Measurements from ENCODE around the gene MAP9. TPM values are rescaled to one million over a fixed set of nuclear protein-coding genes. Genes with fewer than 3 reads are reported as not detected.
"Not testable (repeated sequence)": the region's sequence is repeated elsewhere in the genome, so short reads cannot be mapped to it uniquely, and the experiment has no call there.

MAP9 gene
- total RNA-seq (2014; rRNA removed; shearing (Covaris generic)): 1.8 and 7.1 TPM in 2 replicates
- 5.6 and 6.2 TPM in 2 replicates for polyA plus RNA-seq (2016; fragmentation: Nextera tagmentation; extraction: Ambion mirVana)

GRCh38 chr4:155376387-155377268 lies at the start of gene MAP9:
Gene MAP9, minus strand, starts transcription at chr4:155376965. Its CDS starts 1,115 bp downstream, at chr4:155375850.
- peaks cover 7% of the 10 kb centered on the region for H3K27me3 ChIP-seq (replicated peaks; ENCODE audit: insufficient read depth)
- no peaks in the 10 kb centered on the region for H3K9me2 ChIP-seq (ENCODE audit: insufficient read depth)
- no peaks in the 10 kb centered on the region for H3K79me2 ChIP-seq (ENCODE audit: insufficient read depth)
- no peaks in the 10 kb centered on the region for H3K36me3 ChIP-seq (ENCODE audit: low read depth)
- H2AFZ ChIP-seq: peak within 1 kb of the TSS; percentile 72
- peak; percentile 75 for DNase-seq
- no peaks in the 10 kb centered on the region for H3F3A ChIP-seq (ENCODE audit: insufficient read depth)
- no peak within 1 kb of the TSS for H3K27ac ChIP-seq
- H3K4me2 ChIP-seq (ENCODE audit: unreplicated experiment): peak within 1 kb of the TSS; percentile 49
- peaks cover 6% of the 10 kb centered on the region; the same call in 1 of the 2 replicates for H3K4me1 ChIP-seq (ENCODE audit: insufficient read depth)
- WGBS, 2 experiments (ENCODE audit: low coverage in 1 of 2, low lambda C conversion rate in 2 of 2, missing lambda C conversion rate in 2 of 2): 9 to 13% methylated on average over 60 to 62 of the region's 66 CpGs
- H3K9me3 ChIP-seq (ENCODE audit: low read depth): no peaks in the 10 kb centered on the region
- in situ Hi-C loops (cut with MboI): no loop called here
- no peaks in the 10 kb centered on the region for H4K20me1 ChIP-seq (ENCODE audit: insufficient read depth)
- peak within 1 kb of the TSS; percentile 70 for H3K4me3 ChIP-seq
- TF ChIP-seq EZH2phosphoT487 (IDR thresholded peaks at IDR 0.05; ENCODE audit: insufficient read depth, low read depth) (no peak), EZH2 (IDR thresholded peaks at IDR 0.05; ENCODE audit: insufficient read depth, poor library complexity, severe bottlenecking) (no peak)
- peak within 1 kb of the TSS; percentile 54 for H3K9ac ChIP-seq

- H3K4me3 ChIP-seq; H3K9ac ChIP-seq; H3K27ac ChIP-seq; H3K4me1 ChIP-seq (ENCODE audit: insufficient read depth); H2AFZ ChIP-seq; H3K9me2 ChIP-seq (ENCODE audit: insufficient read depth); DNase-seq; H3F3A ChIP-seq (ENCODE audit: insufficient read depth); H3K36me3 ChIP-seq (ENCODE audit: low read depth); H3K27me3 ChIP-seq (replicated peaks; ENCODE audit: insufficient read depth); H3K4me2 ChIP-seq (ENCODE audit: unreplicated experiment); H3K79me2 ChIP-seq (ENCODE audit: insufficient read depth); H4K20me1 ChIP-seq (ENCODE audit: insufficient read depth); H3K9me3 ChIP-seq (ENCODE audit: low read depth): not testable (repeated sequence)
- WGBS, 2 experiments (ENCODE audit: low coverage in 1 of 2, low lambda C conversion rate in 2 of 2, missing lambda C conversion rate in 2 of 2): 45 to 50% methylated on average over 7 to 11 of the region's 11 CpGs
- in situ Hi-C loops (cut with MboI): loop anchor here (25.0 kb wide), 1 partner anchor 513 kb away; no protein-coding TSS in a partner anchor
Measured at GRCh38 chr4:155424778-155425177, 48.0 kb upstream of the MAP9 start.

- Histone ChIP-seq H3K4me3 (no peak overlapping the region), H2AFZ (no peak overlapping the region), H3K36me3 (ENCODE audit: low read depth) (no peaks in the 10 kb centered on the region), H4K20me1 (ENCODE audit: insufficient read depth) (no peaks in the 10 kb centered on the region), H3K9me2 (ENCODE audit: insufficient read depth) (no peaks in the 10 kb centered on the region), H3K27me3 (replicated peaks; ENCODE audit: insufficient read depth) (0 out of 2 replicates have a peak, but pooled peaks cover 7% of the 10 kb centered on the region), H3F3A (ENCODE audit: insufficient read depth) (no peaks in the 10 kb centered on the region), H3K4me1 (ENCODE audit: insufficient read depth) (no peaks in the 10 kb centered on the region), H3K9ac (no peak overlapping the region), H3K27ac (no peak overlapping the region), H3K9me3 (ENCODE audit: low read depth) (no peaks in the 10 kb centered on the region), H3K4me2 (ENCODE audit: unreplicated experiment) (no peak overlapping the region), H3K79me2 (ENCODE audit: insufficient read depth) (no peaks in the 10 kb centered on the region)
- TF ChIP-seq EZH2phosphoT487 (IDR thresholded peaks at IDR 0.05; ENCODE audit: insufficient read depth, low read depth) (no peak), EZH2 (IDR thresholded peaks at IDR 0.05; ENCODE audit: insufficient read depth, poor library complexity, severe bottlenecking) (no peak)
- DNase-seq: no peak
- in situ Hi-C loops (cut with MboI): no loop called here
- 9 to 19% methylated on average over 1 of the region's 1 CpG for WGBS, 2 experiments (ENCODE audit: low coverage in 1 of 2, low lambda C conversion rate in 2 of 2, missing lambda C conversion rate in 2 of 2)
Measured at GRCh38 chr4:155423671-155424070, 46.9 kb upstream of the MAP9 start.

GRCh38 chr4:155419266-155419665 lies 42.5 kb upstream of the MAP9 start:
- in situ Hi-C loops (cut with MboI): no loop called here
- H3K27me3 ChIP-seq (replicated peaks; ENCODE audit: insufficient read depth): no peaks in the 10 kb centered on the region
- no peaks in the 10 kb centered on the region for H3K9me2 ChIP-seq (ENCODE audit: insufficient read depth)
- H3K9ac ChIP-seq: no peak overlapping the region
- no peaks in the 10 kb centered on the region for H3K79me2 ChIP-seq (ENCODE audit: insufficient read depth)
- WGBS, 2 experiments (ENCODE audit: low coverage in 1 of 2, low lambda C conversion rate in 2 of 2, missing lambda C conversion rate in 2 of 2): 73 to 80% methylated on average over 4 of the region's 4 CpGs
- TF ChIP-seq EZH2 (IDR thresholded peaks at IDR 0.05; ENCODE audit: insufficient read depth, poor library complexity, severe bottlenecking) (no peak), EZH2phosphoT487 (IDR thresholded peaks at IDR 0.05; ENCODE audit: insufficient read depth, low read depth) (no peak)
- H3K36me3 ChIP-seq (ENCODE audit: low read depth): no peaks in the 10 kb centered on the region
- DNase-seq: peak; percentile 25
- H3K27ac ChIP-seq: no peak overlapping the region
- no peak overlapping the region for H3K4me2 ChIP-seq (ENCODE audit: unreplicated experiment)
- no peaks in the 10 kb centered on the region for H3K9me3 ChIP-seq (ENCODE audit: low read depth)
- no peak overlapping the region for H2AFZ ChIP-seq
- no peaks in the 10 kb centered on the region for H4K20me1 ChIP-seq (ENCODE audit: insufficient read depth)
- no peak overlapping the region for H3K4me3 ChIP-seq
- no peaks in the 10 kb centered on the region for H3K4me1 ChIP-seq (ENCODE audit: insufficient read depth)
- no peaks in the 10 kb centered on the region for H3F3A ChIP-seq (ENCODE audit: insufficient read depth)

Data from GM23248 (cell line).